A549 treated with CpdA at 1 μM for 4 hours (cell line): Measurements from ENCODE around the gene HPF1. TPM values are rescaled to one million over a fixed set of nuclear protein-coding genes. Genes with fewer than 3 reads are reported as not detected.

Experiments
- total RNA-seq: library from RNA; stranded (reverse); fragments of 200-300 nt; extraction: Qiagen RNA extraction; gene quantifications from 5 replicates; pipeline ENCODE4 v1.2.3, GENCODE V29; 2022; ENCODE audit warnings: low read depth

HPF1 gene
- 16.6 to 22.7 TPM (median 17.3 TPM) in 5 replicates for total RNA-seq

DNA sequence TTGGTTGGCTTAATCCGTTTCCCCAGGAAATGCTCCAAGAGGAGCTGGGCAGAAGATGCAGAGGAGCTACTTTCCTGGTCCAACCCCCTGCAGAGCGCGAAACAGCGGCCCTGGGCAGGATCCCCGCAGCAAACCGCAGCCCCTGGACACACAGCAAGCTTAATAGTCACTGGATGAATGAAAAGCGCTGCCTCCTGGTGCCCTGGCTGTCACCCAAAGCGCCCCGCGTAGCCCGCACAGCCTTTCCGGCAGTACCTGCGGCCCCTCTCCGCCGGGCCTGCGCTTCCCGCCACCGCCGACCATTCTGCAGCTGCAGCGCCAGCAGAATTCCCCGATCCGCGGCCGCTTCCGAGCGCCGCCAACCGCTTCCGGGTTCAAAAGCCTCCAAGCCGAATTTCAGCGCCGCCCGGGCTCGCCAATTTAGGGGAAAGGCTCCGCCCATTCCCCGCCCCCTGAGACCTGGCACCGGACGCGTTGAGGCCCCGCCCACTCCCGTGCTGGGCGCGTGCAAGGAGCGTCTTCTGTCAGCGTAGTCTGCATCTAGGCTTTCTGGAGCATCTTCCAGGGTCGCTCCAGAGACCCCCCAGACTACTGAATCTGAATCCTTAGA is at the start of gene HPF1:
Gene HPF1 (minus strand): TSS at position 370 of the 610 bp plus-strand sequence. CDS start 67 bp downstream, at position 303.

Other genes starting within 250 kb of the HPF1 start
- gene NEK1, start 145.4 kb downstream of the HPF1 start, total RNA-seq = 2.3 to 4.3 TPM (median 2.8 TPM) in 5 replicates
- gene CLCN3, start 137.4 kb downstream of the HPF1 start, total RNA-seq = 14.6 to 20.6 TPM (median 19.1 TPM) in 5 replicates